K562 (cell line): Measurements from ENCODE around the gene ABCA13.

Experiments
- DDX20 ChIP-seq: fragments of 450-650 bp; IDR thresholded peaks from 2 replicates; pipeline ENCODE4 v1.6.1; 2016; ENCODE audit warnings: missing genetic modification characterization, low read depth, mild to moderate bottlenecking, missing compliant biosample characterization, moderate library complexity
- PTRF ChIP-seq: fragments of 450-650 bp; IDR thresholded peaks from 2 replicates; pipeline ENCODE4 v1.6.1; 2016; ENCODE audit warnings: mild to moderate bottlenecking, missing genetic modification characterization, missing compliant biosample characterization
- REST ChIP-seq, 2 experiments: fragments of 450-650 bp; formaldehyde crosslinking in 1 of 2; IDR thresholded peaks; 2 replicates each; pipeline versions ENCODE4 v1.4.0 to v1.6.1; 2014 to 2020; ENCODE audit warnings: mild to moderate bottlenecking in 2 of 2, borderline replicate concordance in 1 of 2, low read depth in 1 of 2
- SMAD3 ChIP-seq: fragments of 450-650 bp; formaldehyde crosslinking; conservative IDR thresholded peaks from 2 replicates; pipeline ENCODE4 v1.4.0; 2020; ENCODE audit warnings: mild to moderate bottlenecking
- ZBED1 ChIP-seq: IDR thresholded peaks from 2 replicates; pipeline ENCODE4 v1.6.1; 2014
- ZNF263 ChIP-seq: sonication (generic); formaldehyde crosslinking; IDR thresholded peaks from 2 replicates; pipeline ENCODE4 v1.8.0; 2022; ENCODE audit warnings: mild to moderate bottlenecking, missing genetic modification reagents, borderline replicate concordance
- ZNF518B ChIP-seq: fragments of 250-450 bp; sonication (Bioruptor Pico); IDR thresholded peaks from 2 replicates; pipeline ENCODE4 v1.5.0; 2021; ENCODE audit warnings: mild to moderate bottlenecking, moderate library complexity

GRCh38 chr7:48173313-48173712, 2.1 kb downstream of the ABCA13 start:
- TF ChIP-seq REST (IDR thresholded peaks at IDR 0.05; ENCODE audit: borderline replicate concordance) = no peak
- no peak for TF ChIP-seq REST (CRISPR knock-in tag; IDR thresholded peaks at IDR 0.05; ENCODE audit: low read depth)
- no peak for TF ChIP-seq ZNF518B
- no peak for TF ChIP-seq ZNF263 (CRISPR knock-in tag)
- TF ChIP-seq DDX20 (tag) = no peak
- TF ChIP-seq ZBED1 = no peak
- TF ChIP-seq PTRF = no peak
- TF ChIP-seq SMAD3 (CRISPR knock-in tag) = no peak
